Measurements from ENCODE around the gene NCKAP1. TPM values are rescaled to one million over a fixed set of nuclear protein-coding genes. Genes with fewer than 3 reads are reported as not detected.

Gene NCKAP1
- total and polyA plus RNA-seq, 2 donors (not counting 3 experiments of a cell fraction or from before 2014, with no cell fraction given), result 49.4 to 130 TPM

DNA sequence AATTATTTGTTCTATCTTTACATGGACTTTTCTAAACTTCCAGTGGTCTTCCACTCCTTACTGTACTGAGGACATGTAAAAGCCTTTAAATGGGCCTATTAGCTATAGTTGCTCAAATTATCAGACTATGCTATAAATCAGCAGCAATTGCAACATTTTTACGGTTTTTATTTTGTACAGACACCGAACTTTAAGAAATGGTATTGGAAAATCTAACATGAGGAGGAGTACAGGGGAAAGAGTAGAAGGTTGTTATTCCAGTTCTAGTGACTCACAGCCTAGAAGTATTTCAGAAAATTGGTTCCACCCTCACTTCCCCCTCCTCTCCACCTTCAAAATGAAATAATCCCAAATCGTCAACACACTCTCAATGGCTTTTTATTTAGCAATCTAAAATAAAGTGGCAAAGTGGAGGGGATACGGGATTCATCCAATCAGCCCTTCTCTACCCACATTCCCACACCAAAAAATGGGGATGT lies 1.1 kb downstream of the NCKAP1 start:
- peak overlapping the region; percentile 23 for H2AFZ ChIP-seq (ENCODE audit: low read depth, low read length)
- peaks cover 3 to 4% of the 10 kb centered on the region in 2 experiments for H3K27me3 ChIP-seq (ENCODE audit: control insufficient read depth in 2 of 2, insufficient read depth in 2 of 2, low read length in 2 of 2)
- peak overlapping the region; percentile 94 for H3K4me2 ChIP-seq (ENCODE audit: insufficient read depth, low read length)
- H4K20me1 ChIP-seq (replicated peaks; ENCODE audit: control insufficient read depth, extremely low read depth, insufficient read depth, low read length), result peaks cover 35% of the 10 kb centered on the region
- TF ChIP-seq CTCF (IDR thresholded peaks at IDR 0.05; ENCODE audit: extremely low read depth in 1 of 2, insufficient read depth in 1 of 2, low read depth in 1 of 2, low read length in 2 of 2), result no peak
- no peak for TF ChIP-seq MAX (IDR thresholded peaks at IDR 0.05; ENCODE audit: insufficient read depth, insufficient read length)
- TF ChIP-seq FOS (IDR thresholded peaks at IDR 0.05; ENCODE audit: borderline replicate concordance, insufficient read depth, low read length), result peak; percentile 61
- TF ChIP-seq POLR2A (IDR thresholded peaks at IDR 0.05; ENCODE audit: low read depth, low read length), result peak; percentile 39
- H3K79me2 ChIP-seq (ENCODE audit: control insufficient read depth, insufficient read depth, low read length), result peaks cover 59% of the 10 kb centered on the region
- intact Hi-C loops (cut with micrococcal nuclease), result loop anchor here (5.0 kb wide), 1 partner anchor 850 kb away; no protein-coding TSS in a partner anchor
- CTCF ChIA-PET, result interaction anchor here (1.4 kb wide), 2 partner anchors 41 to 42 kb away, joined by 3 to 4 read pairs; partner anchors contain the start of gene DUSP19
- H3K9ac ChIP-seq (replicated peaks; ENCODE audit: extremely low read depth, insufficient read depth, low read length), result peak overlapping the region; percentile 95
- no peaks in the 10 kb centered on the region for H3K9me3 ChIP-seq (replicated peaks; ENCODE audit: control insufficient read depth, insufficient read depth, low read length)
- peaks cover 36% of the 10 kb centered on the region for H3K4me1 ChIP-seq (ENCODE audit: control insufficient read depth, extremely low read depth, insufficient read depth, low read length)
- POLR2A ChIA-PET, result no interaction called here
- dilution Hi-C loops (cut with MboI; ENCODE audit: extremely low pct_ligation_motif_present, low sequenced_read_pairs), result no loop called here
- no peaks in the 10 kb centered on the region for H3K36me3 ChIP-seq (ENCODE audit: control insufficient read depth in 2 of 2, extremely low read depth in 1 of 2, insufficient read depth in 2 of 2, low read length in 2 of 2)
- peak; percentile 69 for DNase-seq (ENCODE audit: low read depth, low spot score)
- H3K27ac ChIP-seq (ENCODE audit: insufficient read depth, low read depth, low read length), result peak overlapping the region; percentile 91
- H3K4me3 ChIP-seq (replicated peaks in 1 of 3; ENCODE audit: insufficient read depth in 1 of 3, low read depth in 1 of 3, low read length in 3 of 3), result peak overlapping the region; percentile 86 to 99 (median 98)
- FAIRE-seq, result peak; percentile 75
- BruUV-seq (replicated peaks), result TSS peak; percentile 38
- peaks cover 3% of the 10 kb centered on the region for H3K9me1 ChIP-seq (replicated peaks; ENCODE audit: control insufficient read depth, extremely low read depth, insufficient read depth, low read length)

Data from endothelial cell of umbilical vein (primary cell).